Neural cell (in vitro differentiated cells): ENCODE measurements around the gene FREY1. TPM values are rescaled to one million over a fixed set of nuclear protein-coding genes. Genes with fewer than 3 reads are reported as not detected.

ENCODE experiments used
- H2AFZ ChIP-seq: fragments of 200-600, 300-800 bp; sonication (generic), shearing (Covaris generic); 2 replicates; pipeline ENCODE4 v1.6.0; 2014; ENCODE audit warnings: low read depth, mild to moderate bottlenecking, antibody characterized with exemption, low read length, moderate library complexity
- H3F3A ChIP-seq: fragments of 200-600 bp; shearing (Covaris generic); 2 replicates; pipeline ENCODE4 v1.6.1; 2016; ENCODE audit warnings: mild to moderate bottlenecking, moderate library complexity, mixed read lengths, antibody characterized with exemption, low read length; ENCODE audit not compliant: insufficient read depth, poor library complexity, severe bottlenecking
- H3K27ac ChIP-seq: fragments of 200-600, 300-800 bp; sonication (generic), shearing (Covaris generic); 2 replicates; pipeline ENCODE4 v1.5.1; 2014; ENCODE audit warnings: mild to moderate bottlenecking, low read length, moderate library complexity
- H3K27me3 ChIP-seq: fragments of 300-800, 200-600 bp; sonication (generic), shearing (Covaris generic); 2 replicates; pipeline ENCODE4 v1.6.0; 2014; ENCODE audit warnings: mild to moderate bottlenecking, low read depth, low read length, moderate library complexity; ENCODE audit not compliant: insufficient read depth
- H3K36me3 ChIP-seq: fragments of 300-800, 200-600 bp; sonication (generic), shearing (Covaris generic); 2 replicates; pipeline ENCODE4 v1.5.1; 2014; ENCODE audit warnings: mild to moderate bottlenecking, antibody characterized with exemption, low read length, moderate library complexity; ENCODE audit not compliant: insufficient read depth
- H3K4me2 ChIP-seq: fragments of 300-800, 200-600 bp; sonication (generic), shearing (Covaris generic); 2 replicates; pipeline ENCODE4 v1.6.0; 2014; ENCODE audit warnings: mild to moderate bottlenecking, low read length
- H3K4me3 ChIP-seq: fragments of 300-800, 200-600 bp; sonication (generic), shearing (Covaris generic); 2 replicates; pipeline ENCODE4 v1.5.1; 2014; ENCODE audit warnings: mild to moderate bottlenecking, low read length, moderate library complexity
- H3K79me2 ChIP-seq: fragments of 200-600 bp; shearing (Covaris generic); replicated peaks from 2 replicates; pipeline ENCODE4 v1.6.0; 2014; ENCODE audit warnings: mild to moderate bottlenecking, low read length, moderate library complexity; ENCODE audit not compliant: insufficient read depth
- H3K9ac ChIP-seq: fragments of 300-800, 200-600 bp; sonication (generic), shearing (Covaris generic); 2 replicates; pipeline ENCODE4 v1.6.1; 2016; ENCODE audit warnings: mild to moderate bottlenecking, low read length, mixed read lengths
- H3K9me2 ChIP-seq: fragments of 200-600 bp; shearing (Covaris generic); 2 replicates; pipeline ENCODE4 v1.6.1; 2016; ENCODE audit warnings: mild to moderate bottlenecking, low read length, mixed read lengths; ENCODE audit not compliant: insufficient read depth
- H3K9me3 ChIP-seq: fragments of 200-600, 300-800 bp; sonication (generic), shearing (Covaris generic); 2 replicates; pipeline ENCODE4 v1.6.1; 2016; ENCODE audit warnings: mild to moderate bottlenecking, mixed run types, low read length, moderate library complexity, mixed read lengths
- H4K20me1 ChIP-seq: fragments of 200-600 bp; shearing (Covaris generic); 2 replicates; pipeline ENCODE4 v1.6.1; 2016; ENCODE audit warnings: mild to moderate bottlenecking, mixed run types; ENCODE audit not compliant: insufficient read depth
- CTCF ChIP-seq: fragments of 450-650 bp; IDR thresholded peaks from 2 replicates; pipeline ENCODE4 v1.5.1; 2014; ENCODE audit warnings: antibody characterized with exemption, mild to moderate bottlenecking, moderate library complexity; ENCODE audit not compliant: poor library complexity, severe bottlenecking
- EP300 ChIP-seq: fragments of 450-650 bp; conservative IDR thresholded peaks from 2 replicates; pipeline ENCODE4 v1.6.1; 2014; ENCODE audit warnings: antibody characterized with exemption, mild to moderate bottlenecking, moderate library complexity; ENCODE audit not compliant: poor library complexity, severe bottlenecking
- EZH2 ChIP-seq: fragments of 200-600, 300-800 bp; shearing (Covaris generic), sonication (generic); IDR thresholded peaks from 2 replicates; pipeline ENCODE4 v1.6.1; 2014; ENCODE audit warnings: antibody characterized with exemption, low read length, borderline replicate concordance, mild to moderate bottlenecking; ENCODE audit not compliant: insufficient read depth, poor library complexity, severe bottlenecking
- MXI1 ChIP-seq: fragments of 450-650 bp; conservative IDR thresholded peaks from 2 replicates; pipeline ENCODE4 v1.6.1; 2014; ENCODE audit warnings: antibody characterized with exemption, mild to moderate bottlenecking; ENCODE audit not compliant: poor library complexity, severe bottlenecking
- POLR2AphosphoS5 ChIP-seq: IDR thresholded peaks from 2 replicates; pipeline ENCODE4 v1.6.1; 2012
- RAD21 ChIP-seq: fragments of 450-650 bp; conservative IDR thresholded peaks from 2 replicates; pipeline ENCODE4 v1.6.1; 2014; ENCODE audit warnings: antibody characterized with exemption, mild to moderate bottlenecking, moderate library complexity
- SMC3 ChIP-seq: fragments of 450-650 bp; conservative IDR thresholded peaks from 2 replicates; pipeline ENCODE4 v1.6.1; 2014; ENCODE audit warnings: antibody characterized with exemption, mild to moderate bottlenecking, moderate library complexity; ENCODE audit not compliant: poor library complexity
- TAF1 ChIP-seq: IDR thresholded peaks from 2 replicates; pipeline ENCODE4 v1.6.1; 2012; ENCODE audit warnings: low read depth
- polyA plus RNA-seq: library from polyadenylated mRNA; depleted of rRNA; stranded (reverse); fragments of >200 nt; gene quantifications from 2 replicates; pipeline ENCODE4 v1.2.3, GENCODE V29; 2014
- TF ChIP-seq, protein P1 (sequence below): IDR thresholded peaks from 2 replicates; pipeline ENCODE4 v1.6.1; 2012; ENCODE audit warnings: borderline replicate concordance

The FREY1 gene
- polyA plus RNA-seq, 1 donor from 2014 or later = not detected

- H3K27me3 ChIP-seq = no peaks in the 10 kb centered on the region
- no peak overlapping the region for H3K4me2 ChIP-seq
- H4K20me1 ChIP-seq = no peaks in the 10 kb centered on the region
- TF ChIP-seq TAF1 (no peak), CTCF (no peak), EZH2 (no peak), EP300 (no peak), POLR2AphosphoS5 (no peak), RAD21 (no peak), SMC3 (no peak), MXI1 (no peak)
- TF ChIP-seq, protein P1, sequence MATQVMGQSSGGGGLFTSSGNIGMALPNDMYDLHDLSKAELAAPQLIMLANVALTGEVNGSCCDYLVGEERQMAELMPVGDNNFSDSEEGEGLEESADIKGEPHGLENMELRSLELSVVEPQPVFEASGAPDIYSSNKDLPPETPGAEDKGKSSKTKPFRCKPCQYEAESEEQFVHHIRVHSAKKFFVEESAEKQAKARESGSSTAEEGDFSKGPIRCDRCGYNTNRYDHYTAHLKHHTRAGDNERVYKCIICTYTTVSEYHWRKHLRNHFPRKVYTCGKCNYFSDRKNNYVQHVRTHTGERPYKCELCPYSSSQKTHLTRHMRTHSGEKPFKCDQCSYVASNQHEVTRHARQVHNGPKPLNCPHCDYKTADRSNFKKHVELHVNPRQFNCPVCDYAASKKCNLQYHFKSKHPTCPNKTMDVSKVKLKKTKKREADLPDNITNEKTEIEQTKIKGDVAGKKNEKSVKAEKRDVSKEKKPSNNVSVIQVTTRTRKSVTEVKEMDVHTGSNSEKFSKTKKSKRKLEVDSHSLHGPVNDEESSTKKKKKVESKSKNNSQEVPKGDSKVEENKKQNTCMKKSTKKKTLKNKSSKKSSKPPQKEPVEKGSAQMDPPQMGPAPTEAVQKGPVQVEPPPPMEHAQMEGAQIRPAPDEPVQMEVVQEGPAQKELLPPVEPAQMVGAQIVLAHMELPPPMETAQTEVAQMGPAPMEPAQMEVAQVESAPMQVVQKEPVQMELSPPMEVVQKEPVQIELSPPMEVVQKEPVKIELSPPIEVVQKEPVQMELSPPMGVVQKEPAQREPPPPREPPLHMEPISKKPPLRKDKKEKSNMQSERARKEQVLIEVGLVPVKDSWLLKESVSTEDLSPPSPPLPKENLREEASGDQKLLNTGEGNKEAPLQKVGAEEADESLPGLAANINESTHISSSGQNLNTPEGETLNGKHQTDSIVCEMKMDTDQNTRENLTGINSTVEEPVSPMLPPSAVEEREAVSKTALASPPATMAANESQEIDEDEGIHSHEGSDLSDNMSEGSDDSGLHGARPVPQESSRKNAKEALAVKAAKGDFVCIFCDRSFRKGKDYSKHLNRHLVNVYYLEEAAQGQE = no peak
- H3K9me3 ChIP-seq = no peaks in the 10 kb centered on the region
- H3K4me3 ChIP-seq = no peak overlapping the region
- H3K27ac ChIP-seq = no peak overlapping the region
- no peaks in the 10 kb centered on the region for H3K36me3 ChIP-seq
- no peaks in the 10 kb centered on the region for H3F3A ChIP-seq
- no peak overlapping the region for H2AFZ ChIP-seq
- no peaks in the 10 kb centered on the region for H3K9me2 ChIP-seq
- no peaks in the 10 kb centered on the region for H3K79me2 ChIP-seq
- no peak overlapping the region for H3K9ac ChIP-seq
Measured at GRCh38 chr11:45909594-45910475, 2.8 kb upstream of the FREY1 start.

DNA sequence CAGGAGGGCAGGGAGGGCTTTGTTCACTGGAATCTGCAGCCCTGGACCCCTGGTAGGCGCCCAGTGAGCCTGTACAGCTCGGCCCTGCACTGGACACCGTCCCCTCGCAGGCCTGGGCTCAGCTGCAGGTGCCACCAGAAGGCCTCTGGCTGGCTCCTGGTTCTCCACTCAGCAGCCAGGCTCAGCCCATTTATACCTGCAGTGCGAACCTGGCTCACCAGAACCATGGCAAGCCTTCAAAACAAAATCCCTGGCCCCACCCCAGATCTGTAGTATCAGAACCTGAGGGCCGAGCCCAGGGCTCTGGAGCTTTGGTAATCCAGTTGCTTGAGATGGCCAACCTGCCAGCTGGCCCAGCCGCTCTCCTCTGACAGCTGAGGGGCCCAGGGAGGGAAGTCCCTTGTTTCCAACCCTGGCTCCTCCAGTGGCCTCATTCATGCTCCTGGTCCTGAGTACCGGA lies 870 bp upstream of the FREY1 start:
- Histone ChIP-seq H3K36me3 (no peaks in the 10 kb centered on the region), H3K4me2 (no peak overlapping the region), H3K27me3 (no peaks in the 10 kb centered on the region), H3K4me3 (no peak overlapping the region), H3K9ac (no peak overlapping the region), H3F3A (no peaks in the 10 kb centered on the region), H2AFZ (no peak overlapping the region), H3K79me2 (peaks cover 6% of the 10 kb centered on the region), H3K9me2 (no peaks in the 10 kb centered on the region), H4K20me1 (peaks cover 3% of the 10 kb centered on the region), H3K9me3 (no peaks in the 10 kb centered on the region), H3K27ac (no peak overlapping the region)
- no peak for TF ChIP-seq EZH2
- no peak for TF ChIP-seq POLR2AphosphoS5
- no peak for TF ChIP-seq SMC3
- no peak for TF ChIP-seq EP300
- TF ChIP-seq, protein P1 = no peak
- no peak for TF ChIP-seq TAF1
- TF ChIP-seq RAD21 = no peak
- TF ChIP-seq CTCF = no peak
- TF ChIP-seq MXI1 = no peak
